ENCODE measurements around the gene ABCC4.

Gene ABCC4

GRCh38 chr13:95233026-95233635 is 68.1 kb downstream of the ABCC4 start:
- no peak for DNase-seq (ENCODE audit: low read depth, low spot score)

- no peak for DNase-seq (ENCODE audit: low read depth, low spot score)
Measured at GRCh38 chr13:95231393-95231792, 69.9 kb downstream of the ABCC4 start.

DNA sequence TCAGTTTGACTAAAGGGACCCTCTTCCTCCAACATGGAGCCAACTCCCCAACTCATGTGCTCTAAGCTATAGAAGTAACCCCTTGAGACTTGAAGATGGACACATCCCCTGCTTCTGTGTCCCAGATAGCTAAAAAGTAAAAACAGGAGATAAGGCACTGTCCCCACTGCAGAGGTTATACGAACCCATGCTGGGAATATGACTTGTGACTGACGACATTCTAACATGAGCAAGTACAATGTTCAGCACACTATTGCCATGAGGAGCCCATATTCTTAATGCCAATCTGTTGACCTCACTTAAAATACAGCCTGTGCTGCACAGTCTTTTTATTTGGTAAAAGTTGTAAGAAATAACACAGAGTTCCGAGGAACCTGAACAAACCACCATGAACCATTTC is 71.4 kb downstream of the ABCC4 start:
- no peak for DNase-seq (ENCODE audit: low read depth, low spot score)

DNA sequence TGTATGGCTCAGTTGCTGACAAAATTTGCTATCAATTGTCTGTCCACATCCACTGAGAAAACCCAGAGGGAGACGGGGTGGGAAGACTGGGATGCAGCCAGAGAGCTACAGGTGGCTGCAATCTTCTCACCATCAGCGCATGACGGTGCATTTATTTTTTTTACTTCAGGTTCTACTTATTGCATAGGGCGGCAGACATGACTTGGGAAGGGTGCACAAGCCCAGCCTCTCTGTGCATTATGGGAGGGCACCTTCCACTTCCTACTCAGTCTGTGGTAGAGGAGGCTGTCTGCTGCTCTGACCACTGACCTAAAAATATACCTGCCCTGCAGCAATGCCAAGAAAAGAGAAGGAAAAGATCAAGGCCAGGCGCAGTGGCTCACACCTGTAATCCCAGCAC is 73.1 kb downstream of the ABCC4 start:
- no peak for DNase-seq (ENCODE audit: low read depth, low spot score)

GRCh38 chr13:95226932-95227695 is 74.1 kb downstream of the ABCC4 start:
- DNase-seq (ENCODE audit: low read depth, low spot score), result no peak

DNA sequence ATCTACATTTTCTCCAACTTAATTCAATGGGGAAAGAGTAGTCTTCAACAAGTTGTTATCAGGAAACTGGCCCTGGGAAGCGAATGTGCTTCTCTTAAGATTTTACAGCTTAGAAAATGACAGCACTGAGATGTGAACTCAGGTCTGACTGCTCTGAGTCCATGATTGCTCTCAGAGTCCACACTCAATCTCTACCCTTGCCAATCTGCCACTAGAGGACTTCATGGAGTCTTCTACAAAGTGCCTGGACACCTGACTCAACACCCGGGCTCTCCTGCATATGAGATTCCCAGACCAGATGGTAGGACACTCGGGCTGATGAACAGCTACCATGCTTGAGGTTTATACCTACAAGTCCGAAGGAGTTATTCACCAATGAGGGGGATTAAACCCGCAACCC is 74.8 kb downstream of the ABCC4 start:
- no peak for DNase-seq (ENCODE audit: low read depth, low spot score)

DNA sequence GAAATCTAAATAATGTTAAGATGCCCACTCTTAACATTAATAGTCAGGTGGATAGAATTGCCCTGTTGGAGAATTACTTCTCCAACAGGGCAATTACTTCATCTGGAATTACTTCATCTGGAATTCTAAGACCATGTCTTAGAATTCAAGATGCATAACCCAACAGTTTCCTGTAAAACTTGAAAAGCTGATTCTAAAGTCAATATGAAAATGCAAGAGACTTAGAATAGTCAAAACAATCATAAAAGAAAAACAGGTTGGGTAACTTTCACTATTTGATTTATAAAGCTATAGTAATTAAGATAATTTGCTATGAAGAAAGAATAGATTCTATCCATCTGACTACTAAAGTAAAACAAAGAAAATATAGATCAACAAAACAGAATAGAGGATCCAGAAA is 75.2 kb downstream of the ABCC4 start:
- DNase-seq (ENCODE audit: low read depth, low spot score), result no peak

- no peak for DNase-seq (ENCODE audit: low read depth, low spot score)
Measured at GRCh38 chr13:95224064-95224463, 77.2 kb downstream of the ABCC4 start.

DNA sequence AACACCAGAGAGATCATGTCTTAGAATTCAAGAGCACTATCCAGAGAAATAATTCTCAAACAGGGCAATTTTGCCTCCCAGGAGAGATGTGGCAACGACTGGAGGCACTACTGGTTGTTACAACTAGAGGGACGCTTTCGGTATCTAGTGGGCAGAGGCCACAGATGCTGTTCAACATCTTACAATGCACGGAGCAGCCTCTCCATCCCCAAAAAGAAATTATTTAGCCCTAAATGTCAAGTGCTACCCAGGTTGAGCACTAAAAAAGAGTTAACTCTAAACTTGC is 78.6 kb downstream of the ABCC4 start:
- no peak for DNase-seq (ENCODE audit: low read depth, low spot score)

- no peak for DNase-seq (ENCODE audit: low read depth, low spot score)
Measured at GRCh38 chr13:95221971-95222732, 79.1 kb downstream of the ABCC4 start.

DNA sequence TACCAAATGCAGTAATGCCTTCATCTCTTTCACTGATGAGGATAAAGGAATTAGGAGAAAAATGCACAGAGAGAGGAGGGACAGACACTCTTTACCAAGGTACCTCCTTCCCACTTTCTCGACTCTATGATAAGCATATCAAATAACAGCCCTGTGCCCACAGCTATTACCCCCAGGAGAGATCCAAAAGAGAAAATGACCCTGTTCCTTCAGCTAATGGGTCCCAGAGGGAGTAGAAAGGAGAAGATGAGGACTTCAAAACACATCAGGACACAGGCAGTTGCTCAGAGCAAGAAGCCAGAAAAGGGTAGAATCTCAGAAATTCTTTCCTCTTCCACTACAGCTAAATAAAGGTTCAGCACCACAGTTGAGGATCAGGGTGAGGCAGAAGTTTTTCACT is 80.6 kb downstream of the ABCC4 start:
- no peak for DNase-seq (ENCODE audit: low read depth, low spot score)

DNA sequence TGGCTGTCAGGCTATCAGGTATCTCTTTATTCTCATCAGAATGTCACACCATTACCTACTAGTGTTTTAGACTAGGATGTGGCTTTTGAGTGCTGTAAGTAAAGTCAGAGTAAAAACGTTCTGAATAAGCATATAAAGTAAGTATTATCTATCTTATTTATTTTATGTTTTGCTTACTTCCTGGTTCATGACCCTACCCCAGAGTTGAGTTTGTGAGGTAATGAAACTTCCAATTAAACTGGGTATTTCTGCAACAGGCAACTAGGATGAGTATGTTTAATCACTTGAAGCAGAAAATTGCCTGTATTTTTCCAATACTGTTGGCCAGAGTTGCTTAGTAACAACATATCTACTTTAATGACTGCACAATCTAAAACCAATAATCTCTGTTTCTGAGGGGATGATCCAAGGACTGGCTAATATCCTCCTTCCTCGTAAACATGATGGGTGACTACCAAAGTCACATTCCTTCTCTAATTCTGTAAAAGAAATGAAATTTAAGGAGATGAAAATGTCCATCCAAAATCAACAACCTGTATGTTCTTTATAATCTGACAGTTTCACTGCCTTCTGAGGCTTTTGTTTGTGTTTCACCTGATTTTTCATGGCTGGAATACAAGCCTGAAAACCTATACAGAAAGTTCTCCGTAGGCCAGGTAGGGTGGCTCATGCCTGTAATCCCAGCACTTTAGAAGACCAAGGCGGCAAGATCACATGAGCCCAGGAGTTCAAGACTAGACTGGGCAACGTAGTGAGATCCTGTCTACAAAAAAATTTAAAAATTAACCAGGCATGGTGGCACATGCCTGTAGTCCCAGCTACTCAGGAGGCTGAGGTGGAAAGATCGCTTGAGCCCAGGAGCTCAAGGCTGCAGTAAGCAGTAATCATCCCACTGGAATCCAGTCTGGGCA is 83.1 kb downstream of the ABCC4 start:
- no peak for DNase-seq (ENCODE audit: low read depth, low spot score)

GRCh38 chr13:95216182-95216581 is 85.1 kb downstream of the ABCC4 start:
- no peak for DNase-seq (ENCODE audit: low read depth, low spot score)

GRCh38 chr13:95212983-95213850 is 88.0 kb downstream of the ABCC4 start:
- no peak for DNase-seq (ENCODE audit: low read depth, low spot score)

- no peak for DNase-seq (ENCODE audit: low read depth, low spot score)
Measured at GRCh38 chr13:95209109-95209508, 92.1 kb downstream of the ABCC4 start.

DNA sequence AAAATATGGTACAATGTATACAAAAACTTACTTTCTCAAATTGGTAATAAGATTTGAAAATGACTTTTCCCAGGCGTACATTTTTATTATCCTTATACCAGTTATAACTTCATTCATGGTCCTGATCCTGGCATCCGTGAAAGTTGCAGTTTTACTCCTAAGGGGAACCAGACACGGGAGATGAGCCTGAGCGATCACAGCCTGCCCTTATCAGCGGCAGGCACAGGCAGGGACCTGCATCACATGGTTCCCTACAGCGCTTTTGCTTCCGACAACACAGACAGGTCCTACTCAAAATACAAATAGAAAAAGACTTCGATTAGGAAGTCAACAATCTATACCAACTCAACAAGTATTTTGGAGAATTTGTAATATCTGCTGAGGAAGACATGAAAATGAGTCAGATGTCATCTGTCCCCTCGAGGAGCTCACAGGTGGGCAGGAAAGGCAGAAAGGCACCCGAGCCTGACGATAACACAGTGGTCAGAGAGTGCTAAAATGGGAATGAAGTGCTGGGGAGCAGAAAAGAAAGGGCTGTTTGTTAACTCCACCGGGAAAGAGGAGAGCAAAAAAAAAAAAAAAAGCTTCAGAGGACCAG is 93.4 kb downstream of the ABCC4 start:
- DNase-seq (ENCODE audit: low read depth, low spot score), result no peak

DNA sequence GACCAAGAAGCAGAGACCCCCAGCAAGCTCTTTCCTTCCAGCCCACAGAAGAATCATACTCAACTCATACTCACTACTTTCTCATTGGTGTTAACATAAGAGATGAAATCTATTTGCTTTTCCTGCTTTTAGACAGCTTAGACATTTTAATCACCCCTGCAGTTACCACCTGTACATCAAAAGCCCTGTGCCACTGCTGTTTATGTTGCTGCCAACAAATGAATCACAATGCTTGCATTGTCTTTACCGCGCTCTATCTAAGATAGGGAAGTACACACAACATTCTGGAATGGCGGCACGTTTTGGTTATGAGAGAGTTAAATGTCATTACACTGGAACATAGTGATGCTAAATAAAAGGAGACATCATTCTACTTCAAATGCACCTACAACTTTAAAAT is 95.1 kb downstream of the ABCC4 start:
- no peak for DNase-seq (ENCODE audit: low read depth, low spot score)

GRCh38 chr13:95204231-95204765 is 97.0 kb downstream of the ABCC4 start:
- no peak for DNase-seq (ENCODE audit: low read depth, low spot score)

GRCh38 chr13:95201814-95202651 is 99.2 kb downstream of the ABCC4 start:
- DNase-seq (ENCODE audit: low read depth, low spot score), result no peak
